K562 (cell line): ENCODE measurements around the gene KTN1. TPM values are rescaled to one million over a fixed set of nuclear protein-coding genes. Genes with fewer than 3 reads are reported as not detected.

ENCODE experiments used
- CBX8 ChIP-seq: fragments of 200-600 bp; sonication (generic); IDR thresholded peaks from 2 replicates; pipeline ENCODE4 v1.6.1; 2012; ENCODE audit warnings: borderline replicate concordance, mixed run types, low read depth, mild to moderate bottlenecking, moderate library complexity, mixed read lengths, low read length, control low read depth, inconsistent platforms; ENCODE audit not compliant: poor library complexity, severe bottlenecking; ENCODE audit errors: extremely low read depth
- CUX1 ChIP-seq: fragments of 200-800 bp; sonication (Bioruptor generic); IDR thresholded peaks from 2 replicates; pipeline ENCODE4 v1.6.1; 2016; ENCODE audit warnings: missing genetic modification characterization, missing compliant biosample characterization
- JUN ChIP-seq, 2 experiments: sonication (generic) in 1 of 2; formaldehyde crosslinking in 1 of 2; IDR thresholded peaks; 2 replicates each; pipeline versions ENCODE4 v1.6.1 to v1.8.0; 2012 to 2022; ENCODE audit warnings: borderline replicate concordance in 2 of 2, mild to moderate bottlenecking in 2 of 2, improper control_type of control experiment in 1 of 2, low read depth in 1 of 2, low read length in 1 of 2, missing genetic modification reagents in 1 of 2
- KDM2B ChIP-seq: fragments of 250-450 bp; sonication (Bioruptor Pico); IDR thresholded peaks from 2 replicates; pipeline ENCODE4 v1.8.0; 2021; ENCODE audit warnings: mild to moderate bottlenecking, moderate library complexity
- MAFG ChIP-seq: fragments of 450-650 bp; conservative IDR thresholded peaks from 2 replicates; pipeline ENCODE4 v1.6.1; 2016; ENCODE audit warnings: missing genetic modification characterization, missing compliant biosample characterization
- NRF1 ChIP-seq, 2 experiments: fragments of 450-650 bp; IDR thresholded peaks in 1 of 2; conservative IDR thresholded peaks in 1 of 2; 2 replicates each; pipeline ENCODE4 v1.6.1; 2014; ENCODE audit warnings: mild to moderate bottlenecking in 2 of 2
- SRSF7 ChIP-seq: fragments of 200-400 bp; formaldehyde crosslinking; optimal IDR thresholded peaks from 2 replicates; pipeline ENCODE3; 2017; ENCODE audit warnings: mild to moderate bottlenecking, low read depth, low read length
- TAF15 ChIP-seq: fragments of 200-400 bp; formaldehyde crosslinking; IDR thresholded peaks from 2 replicates; pipeline ENCODE4 v1.6.1; 2017; ENCODE audit warnings: mild to moderate bottlenecking, low read depth, low read length, moderate library complexity
- ZKSCAN1 ChIP-seq: fragments of 150-350 bp; IDR thresholded peaks from 2 replicates; pipeline ENCODE4 v1.6.1; 2016; ENCODE audit warnings: low read depth, low read length
- ZNF436 ChIP-seq: fragments of 250-450, 450-650 bp; sonication (Bioruptor Pico); formaldehyde crosslinking; IDR thresholded peaks from 2 replicates; pipeline ENCODE4 v1.7.0; 2020; ENCODE audit warnings: mild to moderate bottlenecking
- polyA plus RNA-seq, 8 experiments: library from polyadenylated mRNA; depleted of rRNA in 4 of 8; stranded (reverse) in 5 of 8; unstranded in 3 of 8; fragments of >200 nt; fragmentation: Nextera tagmentation in 2 of 8; fragmentation: Illumina TruSeq in 1 of 8; extraction: Ambion mirVana in 2 of 8; extraction: Trizol in 1 of 8; gene quantifications; 2 replicates each; pipeline versions ENCODE4 v1.2.1 to v1.2.3, GENCODE V29; 2011 to 2014; ENCODE audit warnings: inconsistent platforms in 1 of 8, missing spikeins in 1 of 8
- total RNA-seq, 7 experiments: library from RNA; depleted of rRNA in 6 of 7; stranded (reverse); fragments of >200 nt in 6 of 7; fragmentation: Illumina TruSeq in 2 of 7; extraction: Trizol in 2 of 7; gene quantifications; 2 replicates each; pipeline versions ENCODE4 v1.2.1 to v1.2.3, GENCODE V29; 2011 to 2021; ENCODE audit warnings: low replicate concordance in 1 of 7
- TF ChIP-seq, protein P1 (sequence below): sonication (generic); formaldehyde crosslinking; IDR thresholded peaks from 2 replicates; pipeline ENCODE4 v1.8.0; 2022; ENCODE audit warnings: mild to moderate bottlenecking, missing genetic modification reagents

Gene KTN1
- total and polyA plus RNA-seq, 9 of the 15 experiments (the other 6 are each of a cell fraction or from before 2014, with no cell fraction given): 34.8 to 120 (median 63.6) TPM

DNA sequence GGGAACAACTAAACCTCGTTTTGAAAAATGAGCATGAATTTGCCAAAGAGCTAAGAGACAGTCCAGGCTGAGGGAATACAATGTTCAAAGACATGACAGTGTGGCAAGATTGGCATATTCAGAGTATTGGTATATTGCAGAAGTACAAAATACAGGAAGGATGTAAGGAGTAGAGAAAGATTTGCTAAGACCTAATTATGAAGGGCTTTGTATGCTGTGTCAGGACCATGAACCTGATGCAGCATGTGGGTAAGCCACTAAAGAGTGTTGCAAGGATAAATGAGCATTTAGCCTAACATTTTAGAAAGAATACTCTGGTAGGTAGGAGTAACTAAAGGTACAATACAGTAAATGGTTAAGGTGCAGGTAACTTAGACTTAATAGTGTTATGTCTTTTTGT is 65.1 kb downstream of the KTN1 start (continued):
- TF ChIP-seq, protein P1, sequence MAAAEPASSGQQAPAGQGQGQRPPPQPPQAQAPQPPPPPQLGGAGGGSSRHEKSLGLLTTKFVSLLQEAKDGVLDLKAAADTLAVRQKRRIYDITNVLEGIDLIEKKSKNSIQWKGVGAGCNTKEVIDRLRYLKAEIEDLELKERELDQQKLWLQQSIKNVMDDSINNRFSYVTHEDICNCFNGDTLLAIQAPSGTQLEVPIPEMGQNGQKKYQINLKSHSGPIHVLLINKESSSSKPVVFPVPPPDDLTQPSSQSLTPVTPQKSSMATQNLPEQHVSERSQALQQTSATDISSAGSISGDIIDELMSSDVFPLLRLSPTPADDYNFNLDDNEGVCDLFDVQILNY: no peak
- TF ChIP-seq ZKSCAN1 (no peak), MAFG (tag) (no peak), CUX1 (CRISPR knock-in tag) (no peak), JUN (IDR thresholded peaks at IDR 0.05; ENCODE audit: borderline replicate concordance, low read depth, low read length) (no peak), JUN (CRISPR knock-in tag; IDR thresholded peaks at IDR 0.05; ENCODE audit: borderline replicate concordance) (no peak), KDM2B (CRISPR knock-in tag) (no peak), CBX8 (no peak), NRF1 (conservative IDR thresholded peaks at IDR 0.05 in 1 of 2, IDR thresholded peaks at IDR 0.05 in 1 of 2) (no peak), SRSF7 (no peak), TAF15 (no peak), ZNF436 (CRISPR knock-in tag) (no peak)
- TF ChIP-seq, all 486 proteins: peak for 0
